NCI-H226 (cell line): Measurements from ENCODE around the gene CCDC174.
"Not testable (repeated sequence)": the region's sequence is repeated elsewhere in the genome, so short reads cannot be mapped to it uniquely, and the experiment has no call there.

Source experiments
- DNase-seq: peaks from one replicate; pipeline ENCODE4 v3.0.0-alpha.2; 2015

CCDC174 gene

DNA sequence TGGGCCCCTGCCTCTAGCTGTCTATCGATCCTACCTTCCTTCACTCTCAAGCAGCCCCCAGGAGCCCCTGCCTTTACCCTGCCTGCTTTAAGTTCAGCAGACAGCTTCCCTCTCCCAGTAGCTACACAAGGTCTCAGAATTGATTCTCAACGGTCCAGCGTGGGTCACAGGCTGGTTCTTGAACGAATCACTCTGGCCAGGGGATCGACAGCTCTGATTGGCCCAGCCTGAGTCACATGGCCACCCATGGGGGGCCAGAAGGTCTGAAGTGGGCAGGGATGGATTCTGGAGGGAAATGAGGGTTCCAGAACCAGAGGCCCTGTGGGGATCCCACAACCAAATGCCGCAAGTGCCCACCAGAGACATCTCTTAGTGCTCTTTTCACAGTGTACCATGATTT lies 23.7 kb upstream of the CCDC174 start:
- no peak for DNase-seq

DNA sequence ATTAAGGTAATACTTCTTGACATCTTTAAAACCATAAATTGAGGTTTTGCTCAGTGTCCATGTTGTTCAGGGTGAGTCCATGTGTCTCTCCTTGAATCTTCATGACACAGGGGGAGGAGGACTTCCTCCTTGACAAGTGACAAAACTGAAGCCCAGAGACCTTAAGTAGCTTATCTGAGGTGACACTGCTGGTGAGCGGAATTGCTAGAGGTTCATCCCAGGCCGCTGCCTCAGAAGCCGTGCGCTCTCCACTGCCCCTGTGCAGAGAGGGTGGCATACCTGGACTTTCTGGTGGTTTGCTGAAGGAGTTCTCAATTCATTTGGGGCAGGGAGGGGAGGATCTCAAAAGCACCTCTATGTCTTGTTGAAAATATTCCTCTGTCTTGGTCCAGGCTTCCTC lies 23.2 kb upstream of the CCDC174 start:
- no peak for DNase-seq

DNA sequence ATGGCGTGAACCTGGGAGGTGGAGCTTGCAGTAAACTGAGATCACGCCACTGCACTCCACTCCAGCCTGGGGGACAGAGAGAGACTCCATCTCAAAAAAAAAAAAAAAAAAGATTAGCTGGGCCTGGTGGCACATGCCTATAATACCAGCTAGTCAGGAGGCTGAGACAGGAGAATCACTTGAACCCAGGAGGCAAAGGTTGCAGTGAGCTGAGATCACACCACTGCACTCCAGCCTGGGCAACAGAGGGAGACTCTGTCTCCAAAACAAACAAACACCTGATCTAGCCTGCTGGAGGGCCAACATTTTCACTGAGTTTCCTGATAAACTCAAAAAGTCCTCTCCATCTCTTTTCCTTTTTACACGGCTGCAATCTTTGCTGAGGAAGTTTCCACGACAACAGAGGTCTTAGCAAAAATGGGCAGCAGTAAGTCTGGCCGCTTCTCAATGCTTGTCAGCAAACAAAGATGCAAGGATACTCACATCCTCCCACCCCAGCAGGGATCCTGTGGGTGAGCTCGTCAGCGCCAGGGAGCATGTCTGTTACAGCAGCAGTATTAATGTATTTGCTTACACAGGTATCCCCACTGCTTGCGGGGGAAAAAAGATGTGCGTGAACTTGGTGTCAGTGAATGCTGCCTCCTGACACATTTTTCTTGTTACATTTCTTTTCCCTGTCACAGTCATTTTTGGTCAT lies 21.0 kb upstream of the CCDC174 start:
- no peak for DNase-seq

DNA sequence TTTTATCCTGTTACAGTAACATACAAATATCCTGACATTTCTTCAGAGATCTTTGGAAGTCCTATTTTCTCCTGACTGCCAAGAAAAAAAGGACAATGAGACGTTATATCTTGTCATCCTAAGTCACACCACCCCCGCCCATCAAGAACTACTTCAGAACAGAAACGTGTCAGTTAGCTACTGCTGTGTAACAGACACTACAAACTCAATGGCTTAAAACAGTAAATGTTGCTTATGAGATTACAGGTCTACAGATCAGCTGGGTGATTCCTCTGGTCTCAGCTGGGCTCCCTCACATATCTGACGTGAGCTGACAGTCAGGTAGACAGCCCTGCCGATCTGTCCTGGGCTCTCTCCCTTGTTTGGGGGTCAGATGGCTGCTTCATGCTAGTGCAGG lies 20.5 kb upstream of the CCDC174 start:
- DNase-seq, result no peak

DNA sequence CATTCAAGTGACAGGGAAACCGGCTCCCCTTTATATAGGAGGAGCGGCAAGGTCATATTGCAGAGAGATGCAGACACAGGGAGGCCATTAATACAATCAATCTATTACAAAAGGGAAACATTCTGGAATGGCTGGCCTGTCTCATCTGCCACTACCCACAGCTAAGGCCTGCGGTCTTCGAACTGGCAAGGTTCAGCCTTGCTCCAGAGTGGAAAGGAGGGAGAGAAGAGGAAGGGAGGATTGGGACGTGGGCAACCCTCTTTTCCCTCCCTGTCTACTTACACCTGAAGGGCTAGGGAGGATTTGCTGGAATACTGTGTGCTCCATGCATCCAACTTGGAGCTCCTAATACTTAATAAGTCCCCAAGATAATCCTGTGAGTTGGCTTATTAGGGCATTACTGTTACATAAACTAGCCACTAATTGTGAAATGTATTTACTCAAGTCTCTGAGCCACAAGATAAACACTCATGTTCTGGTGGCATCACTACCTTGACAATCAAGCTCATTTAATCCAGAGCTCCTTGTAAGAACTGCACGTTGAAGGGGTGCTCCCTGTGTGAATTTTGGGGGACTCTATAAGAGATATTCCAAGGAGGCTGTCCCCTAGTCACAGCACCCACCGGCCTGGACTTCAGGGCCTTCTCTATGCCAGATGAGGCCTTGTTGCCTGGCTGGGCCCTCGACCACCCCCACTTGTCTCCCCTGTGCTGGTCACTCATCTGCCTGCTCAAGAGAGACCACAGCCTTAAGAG lies 19.7 kb upstream of the CCDC174 start:
- DNase-seq, result no peak

DNA sequence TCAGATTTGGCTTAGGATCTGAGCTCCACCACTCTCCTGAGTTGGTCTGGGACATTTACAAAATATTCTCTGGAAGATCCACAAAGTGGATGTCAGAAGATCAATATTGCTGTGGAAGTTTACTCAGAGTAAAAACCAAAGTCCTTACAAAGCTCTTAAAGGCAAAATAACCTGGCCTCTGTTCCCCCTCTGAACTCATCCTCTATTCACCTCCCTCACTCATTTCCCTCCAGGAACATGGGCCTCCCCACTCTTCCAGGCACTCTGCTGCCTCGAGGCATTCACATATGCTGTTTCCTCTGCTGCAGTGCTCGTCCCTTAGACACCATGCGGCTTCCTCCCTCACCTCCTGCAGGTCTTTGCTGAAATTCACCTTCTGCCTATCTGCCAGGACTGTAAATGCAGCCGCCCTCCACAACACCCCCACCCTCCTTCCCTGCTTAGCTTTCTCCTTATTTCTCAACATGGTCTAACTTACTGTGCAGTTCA lies 19.1 kb upstream of the CCDC174 start:
- DNase-seq, result no peak

DNA sequence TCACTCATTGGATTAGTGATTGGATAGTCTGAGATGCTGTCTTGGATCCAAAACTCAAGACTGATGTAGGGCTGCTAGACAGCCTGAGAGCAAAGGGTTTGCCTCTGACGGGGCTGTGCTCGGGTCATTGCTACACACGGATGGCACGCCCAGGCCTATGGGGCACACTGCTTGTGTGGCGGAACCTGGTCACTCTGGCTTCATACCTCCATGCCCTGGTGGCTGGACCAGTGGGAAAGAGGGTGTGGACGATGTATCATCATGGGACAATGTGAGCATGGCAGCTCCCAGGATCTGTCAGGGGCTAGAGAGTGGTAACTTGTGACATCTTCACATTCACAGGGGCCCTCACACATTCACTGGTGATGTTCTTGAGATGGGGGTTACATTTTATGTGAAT lies 18.1 kb upstream of the CCDC174 start:
- DNase-seq, result no peak

DNA sequence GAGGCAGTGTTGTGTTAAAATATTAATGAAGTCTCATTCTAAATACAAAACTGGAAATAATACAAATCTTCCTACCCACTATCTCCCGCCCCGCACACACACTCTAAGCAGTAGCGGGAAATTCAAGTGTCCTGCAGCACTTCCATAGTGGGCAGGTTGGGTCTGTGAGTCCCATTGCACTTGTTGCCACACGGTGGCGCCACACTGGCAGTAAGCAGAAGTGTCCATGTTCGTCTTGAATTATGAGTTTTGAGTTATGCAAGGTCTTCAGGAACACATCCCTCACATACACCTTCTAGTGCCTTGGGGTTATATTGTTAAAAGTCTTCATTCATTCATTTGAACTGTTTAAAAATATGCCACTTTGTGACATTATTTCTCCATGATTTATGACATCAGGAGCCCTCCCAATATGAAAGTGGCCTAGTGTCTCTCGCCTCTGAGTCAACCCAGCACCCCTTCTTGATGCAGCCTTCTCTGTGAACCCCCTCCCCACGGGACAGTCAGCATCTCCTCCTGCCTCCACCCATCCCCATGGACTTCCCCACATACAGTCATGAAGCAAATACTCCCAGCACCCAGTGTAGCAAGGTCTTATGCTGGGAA lies 17.6 kb upstream of the CCDC174 start:
- DNase-seq, result no peak

DNA sequence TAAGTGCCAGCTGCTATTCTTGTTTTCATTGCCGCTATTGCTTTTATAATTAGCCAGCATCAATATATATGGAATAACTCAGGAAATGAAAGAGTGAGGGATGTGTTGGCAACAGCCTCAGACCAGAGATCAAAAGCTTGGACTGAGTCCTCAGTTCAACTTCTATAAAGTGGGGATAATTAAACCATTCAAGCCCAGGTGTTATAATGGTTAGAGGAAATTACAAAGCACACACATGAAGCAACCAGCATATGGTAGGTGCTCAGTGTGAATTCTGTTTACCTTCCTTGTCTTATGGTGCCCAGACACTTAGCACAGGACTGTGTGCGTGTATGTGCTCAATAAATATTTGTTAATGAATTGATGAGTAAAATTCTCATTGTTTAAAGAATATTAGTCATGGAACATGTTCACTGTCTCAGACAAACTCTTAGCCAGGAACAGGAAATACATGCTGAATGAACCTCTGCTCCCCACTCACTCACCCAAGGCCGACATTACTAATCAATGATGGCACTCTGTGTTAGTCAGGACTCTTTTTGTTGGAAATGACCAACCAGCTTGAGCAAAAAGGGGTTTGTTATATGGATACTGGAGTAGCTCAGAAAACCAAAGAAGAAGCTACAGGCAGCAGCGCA lies 16.7 kb upstream of the CCDC174 start:
- no peak for DNase-seq

DNA sequence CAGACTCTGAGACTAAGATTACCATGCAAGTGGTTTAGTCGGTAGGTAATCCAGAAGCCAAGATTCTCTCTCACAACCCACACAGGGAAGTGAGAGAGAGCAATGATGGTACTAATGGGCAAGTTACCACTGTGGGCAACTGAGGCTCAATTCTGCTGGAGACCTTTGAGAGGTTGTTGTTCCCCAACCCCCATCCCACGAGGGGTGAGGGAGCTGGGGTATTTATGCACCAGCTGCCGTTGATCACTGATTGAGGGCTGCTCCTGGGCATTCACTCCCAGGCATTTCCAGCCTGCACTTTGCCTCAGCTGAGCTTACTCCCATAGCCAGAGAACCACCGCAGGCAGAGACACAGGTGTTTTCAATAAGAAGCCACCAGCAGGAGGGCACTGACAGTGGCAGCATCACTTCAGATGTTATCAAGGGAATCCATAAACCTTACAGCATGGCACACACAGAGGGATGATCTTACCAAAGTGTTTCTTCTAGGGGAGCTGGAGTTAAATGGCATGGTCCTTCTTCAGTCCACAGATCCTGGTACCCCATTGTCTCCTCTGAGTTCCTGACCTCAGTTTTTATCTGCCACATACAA lies 15.0 kb upstream of the CCDC174 start:
- no peak for DNase-seq

DNA sequence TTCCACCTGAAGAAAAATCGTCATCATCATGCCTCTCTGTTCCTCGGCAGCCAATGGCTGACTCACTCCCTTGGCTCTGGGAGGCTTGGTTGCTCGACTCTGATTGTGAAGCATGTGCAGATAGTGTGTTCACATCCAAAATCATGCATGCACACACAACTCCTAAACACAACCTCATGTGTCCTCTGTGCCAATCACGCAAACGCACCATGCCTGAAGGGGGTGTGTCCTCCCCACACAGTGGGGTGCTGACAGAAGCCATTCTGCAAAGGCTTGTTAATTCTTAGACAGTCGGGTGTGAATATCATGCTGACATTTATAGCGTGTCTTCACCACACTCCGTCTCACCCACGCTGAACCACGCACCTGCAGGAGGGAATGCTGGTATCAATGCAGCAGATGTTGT lies 11.4 kb upstream of the CCDC174 start:
- DNase-seq, result peak; percentile 39

DNA sequence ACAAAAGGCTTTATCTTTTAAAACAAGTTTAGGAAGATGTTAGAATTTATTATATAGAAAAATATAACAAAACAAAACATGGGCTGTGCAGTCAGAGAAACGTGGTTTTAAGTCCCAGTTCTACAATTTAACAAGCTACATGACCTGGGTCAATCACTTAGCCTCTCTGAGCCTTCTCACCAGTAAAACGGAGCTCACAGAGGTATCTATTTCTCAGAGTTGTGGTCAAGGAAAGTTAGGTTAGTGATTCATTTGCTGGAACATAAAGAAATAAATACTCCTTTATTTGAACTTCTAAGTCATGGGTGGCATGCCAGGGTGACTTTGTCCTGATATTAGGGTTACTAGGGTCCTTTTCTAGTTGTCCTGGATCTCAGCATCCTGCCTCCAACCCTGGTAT lies 10.8 kb upstream of the CCDC174 start:
- no peak for DNase-seq

DNA sequence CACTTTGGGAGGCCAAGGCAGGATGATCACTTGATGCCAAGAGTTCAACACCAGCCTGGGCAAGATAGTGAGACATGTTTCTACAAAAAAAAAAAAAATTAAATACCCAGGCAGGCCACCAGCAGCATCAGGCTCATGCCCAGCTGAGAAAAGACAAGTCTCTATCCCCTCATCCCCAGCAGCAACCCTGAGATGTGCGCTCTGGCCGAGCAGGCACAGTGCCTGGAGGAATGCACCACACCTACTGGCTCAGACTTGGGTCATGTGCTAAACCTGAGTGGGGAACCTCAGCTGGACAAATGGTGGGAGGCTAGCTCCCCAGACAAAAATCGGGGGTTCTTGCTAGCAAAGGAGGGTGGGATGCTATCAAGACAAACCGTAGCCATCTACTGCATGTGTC lies 10.2 kb upstream of the CCDC174 start:
- DNase-seq, result no peak

DNA sequence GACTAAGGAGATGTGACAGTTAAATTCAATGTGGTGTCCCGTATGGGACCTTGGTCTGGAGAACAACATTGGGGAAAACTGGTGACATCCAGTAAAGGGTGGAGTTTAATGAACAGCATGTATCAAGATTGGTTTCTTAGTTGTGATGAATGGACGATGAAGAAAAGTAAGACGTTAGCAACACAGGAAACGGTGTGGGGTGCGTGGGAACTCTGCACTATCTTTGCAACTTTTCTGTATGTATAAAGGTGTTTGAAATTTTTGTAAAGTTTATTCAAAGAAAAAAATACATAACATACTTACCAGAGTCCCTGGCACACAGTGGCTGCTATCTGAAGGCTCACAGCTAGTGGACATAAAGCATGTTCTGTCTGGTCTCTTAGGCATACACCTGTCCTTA lies 6.1 kb upstream of the CCDC174 start:
- no peak for DNase-seq

DNA sequence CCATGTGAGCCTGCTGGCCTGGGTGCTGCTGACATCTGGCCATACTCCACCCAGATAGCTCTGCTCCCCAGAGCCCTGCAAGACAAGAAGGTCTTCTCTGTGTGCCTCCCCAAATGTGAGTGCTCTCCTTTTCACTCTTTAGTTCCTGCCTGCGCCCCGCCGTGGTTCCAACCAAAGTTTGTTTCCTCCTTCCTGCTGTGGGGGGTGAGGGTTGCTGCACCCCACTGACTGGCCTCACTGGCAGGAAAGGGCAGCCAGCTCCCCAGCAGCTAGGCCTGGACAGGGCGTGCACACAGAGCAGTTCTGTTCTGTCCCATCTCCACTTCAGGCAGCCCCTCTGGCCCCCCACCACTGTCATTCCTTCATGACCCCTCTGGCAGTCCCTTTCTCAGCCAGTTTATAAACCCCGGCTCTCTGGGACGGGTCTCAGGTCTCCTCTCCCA lies 5.4 kb upstream of the CCDC174 start:
- DNase-seq, result no peak

DNA sequence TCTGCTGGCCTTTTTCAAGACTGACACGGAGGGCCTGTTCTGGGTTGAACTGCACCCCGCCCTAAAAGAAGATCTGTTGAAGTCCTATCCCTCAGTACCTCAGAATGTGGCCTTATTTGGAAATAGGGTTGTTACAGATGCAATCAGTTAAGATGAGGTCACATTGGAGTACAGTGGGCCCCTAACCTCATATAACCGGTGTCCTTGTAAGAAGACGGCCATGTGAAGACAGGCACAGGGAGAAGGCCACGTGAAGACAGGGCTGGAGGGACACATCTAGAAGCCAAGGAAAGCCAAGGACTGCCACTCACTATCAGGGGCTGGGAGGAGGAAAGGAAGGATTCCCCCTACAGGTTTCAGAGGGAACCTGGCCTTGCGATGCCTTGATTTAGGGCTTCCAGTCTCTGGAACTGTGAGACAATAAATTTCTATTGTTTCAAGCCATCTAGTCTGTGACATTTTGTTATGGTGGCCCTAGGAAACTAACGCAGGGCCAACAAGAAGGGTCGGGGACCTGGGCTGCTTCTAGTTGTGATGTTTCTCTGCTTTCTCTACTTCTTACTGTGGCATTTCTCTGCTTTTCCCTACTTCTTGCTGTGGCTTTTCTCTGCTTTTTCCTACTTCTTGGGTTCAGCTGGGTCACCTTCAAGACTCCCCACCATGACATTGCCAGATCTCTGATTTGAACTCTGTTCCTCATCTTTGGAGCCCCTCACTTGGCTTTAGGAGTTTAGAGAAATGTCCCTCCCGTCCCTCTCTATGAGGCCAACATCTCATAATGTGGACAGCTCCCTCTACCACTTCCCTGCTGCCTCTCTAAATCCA lies 4.8 kb upstream of the CCDC174 start:
- DNase-seq, result no peak

DNA sequence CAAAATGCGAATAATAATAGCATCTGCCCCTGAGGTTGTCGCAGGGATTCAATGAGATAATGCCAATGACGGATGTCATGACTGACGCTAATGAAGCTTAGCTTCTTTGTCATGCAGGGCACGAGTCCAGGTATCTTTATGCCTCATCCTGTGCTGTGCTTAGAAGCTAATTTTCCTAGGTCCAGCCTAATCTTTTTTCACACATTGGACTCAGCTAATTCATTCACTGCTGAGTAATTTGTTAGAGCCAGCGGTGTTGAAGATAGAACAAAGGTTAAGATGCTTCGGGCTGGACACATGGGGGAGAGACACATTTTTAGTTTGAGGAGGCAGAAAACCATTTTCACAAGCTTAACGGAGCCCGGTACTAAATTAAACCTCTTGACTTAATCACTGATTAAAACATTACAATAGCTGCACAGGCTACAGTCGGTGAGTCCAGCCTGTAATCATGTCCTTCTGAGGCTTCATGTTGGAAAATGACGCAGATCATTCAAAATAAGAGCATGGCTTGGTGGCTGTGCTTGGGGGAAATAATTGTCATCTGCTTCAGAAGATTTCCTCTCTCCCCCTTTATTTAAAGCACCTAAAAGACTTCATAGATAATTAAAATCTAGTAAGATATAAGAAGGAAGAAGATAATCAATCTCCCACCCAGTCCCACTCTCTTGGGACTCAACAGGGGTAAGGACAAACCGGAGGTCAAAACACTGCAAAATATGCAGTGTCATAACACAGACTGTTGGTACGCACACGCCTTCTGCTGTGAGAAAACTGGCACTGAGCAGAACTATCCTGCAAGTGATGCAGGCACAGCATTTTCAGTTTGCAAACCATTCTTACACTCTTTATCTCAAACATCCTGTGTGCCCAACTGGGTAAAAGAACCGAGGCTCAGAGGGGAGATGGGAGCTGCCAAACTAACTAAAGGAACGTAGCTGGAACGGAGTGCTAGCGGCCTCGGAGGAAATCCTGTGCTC lies 3.3 kb upstream of the CCDC174 start:
- DNase-seq, result no peak

DNA sequence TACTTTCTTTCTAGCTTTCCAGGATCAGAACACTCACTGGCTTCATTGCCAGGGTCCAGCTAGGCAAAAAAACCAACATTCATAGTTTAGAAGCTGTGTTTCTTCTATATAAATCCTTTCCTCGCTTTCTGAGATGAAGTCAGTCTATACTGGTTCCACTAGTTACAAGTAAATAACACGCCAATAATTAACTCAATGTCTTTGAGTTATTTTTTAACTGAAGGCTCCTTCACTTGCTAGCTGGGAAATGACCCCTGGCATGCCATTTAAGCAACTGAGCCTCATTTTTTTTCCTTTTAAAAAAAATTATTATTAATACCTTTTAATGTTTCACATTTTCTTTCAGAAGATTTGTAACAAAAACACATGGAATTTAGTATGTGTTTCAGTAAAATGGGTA lies 2.1 kb upstream of the CCDC174 start:
- no peak for DNase-seq

DNA sequence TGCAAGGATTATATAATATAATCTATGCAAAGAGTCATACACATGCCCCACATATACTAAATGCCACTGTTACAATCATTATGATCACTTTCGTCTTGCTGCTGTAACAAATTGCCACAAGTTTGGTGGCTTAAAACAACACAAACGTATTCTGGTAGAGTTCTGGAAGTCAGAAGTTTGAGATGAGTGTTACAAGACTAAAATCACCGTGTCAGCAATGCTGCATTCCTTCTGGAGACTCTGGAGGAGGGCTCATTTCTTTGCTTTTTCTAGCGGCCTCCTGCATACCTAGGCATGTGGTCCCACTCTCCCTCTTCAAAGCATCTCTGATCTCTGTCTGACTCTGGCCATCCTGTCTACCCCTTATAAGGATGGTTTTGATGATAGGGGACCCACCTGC lies 1.4 kb upstream of the CCDC174 start:
- DNase-seq, result no peak

DNA sequence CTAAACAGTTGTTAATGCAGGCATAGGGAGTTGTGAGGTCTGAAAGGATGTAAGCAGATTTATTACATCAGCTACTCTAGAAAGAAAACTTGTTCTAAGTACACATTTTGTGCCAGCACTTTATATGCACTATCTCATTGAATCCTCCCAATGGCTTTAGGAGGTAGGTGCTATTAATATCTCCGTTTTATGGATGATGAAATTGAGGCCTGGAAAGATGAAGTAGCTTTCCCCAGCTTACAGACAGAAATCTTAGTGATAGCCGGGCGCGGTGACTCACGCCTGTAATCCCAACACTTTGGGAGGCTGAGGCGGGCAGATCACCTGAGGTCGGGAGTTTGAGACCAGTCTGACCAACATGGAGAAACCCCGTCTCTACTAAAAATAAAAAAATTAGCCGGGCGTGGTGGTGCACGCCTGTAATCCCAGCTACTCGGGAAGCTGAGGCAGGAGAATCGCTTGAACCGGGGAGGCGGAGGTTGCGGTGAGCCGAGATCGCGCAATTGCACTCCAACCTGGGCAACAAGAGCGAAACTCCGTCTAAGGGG lies 872 bp downstream of the CCDC174 start:
- not testable (repeated sequence) for DNase-seq

DNA sequence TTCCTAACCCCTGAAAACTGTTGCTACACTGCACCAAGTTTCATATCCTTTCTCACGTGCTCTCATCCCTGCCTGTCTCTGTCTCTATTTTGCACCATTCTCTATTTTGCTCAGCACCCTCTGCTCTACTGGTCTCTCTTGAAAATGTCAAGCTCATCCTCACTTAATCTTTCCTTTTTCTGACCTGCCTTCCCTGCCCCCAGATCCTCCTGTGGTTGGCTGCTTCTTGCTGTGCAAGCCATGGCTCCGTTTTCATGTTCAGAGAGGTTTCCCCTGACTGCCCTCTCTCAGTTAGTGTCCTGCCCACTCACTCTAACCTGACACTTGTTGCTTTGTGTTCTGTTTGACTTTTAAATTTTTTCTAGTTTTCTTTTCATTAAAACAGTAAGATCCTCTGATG lies 6.0 kb downstream of the CCDC174 start:
- no peak for DNase-seq
